OCI-M2 (cell line): Measurements from ENCODE around the gene NSUN7.

Experiments used
- DNase-seq: peaks from one replicate; lab custom pipeline; 2025; ENCODE audit not compliant: unreplicated experiment; lab: John Stamatoyannopoulos, UW

Gene NSUN7

GRCh38 chr4:40843696-40844095, 93.9 kb downstream of the NSUN7 start:
- no peak for DNase-seq

DNA sequence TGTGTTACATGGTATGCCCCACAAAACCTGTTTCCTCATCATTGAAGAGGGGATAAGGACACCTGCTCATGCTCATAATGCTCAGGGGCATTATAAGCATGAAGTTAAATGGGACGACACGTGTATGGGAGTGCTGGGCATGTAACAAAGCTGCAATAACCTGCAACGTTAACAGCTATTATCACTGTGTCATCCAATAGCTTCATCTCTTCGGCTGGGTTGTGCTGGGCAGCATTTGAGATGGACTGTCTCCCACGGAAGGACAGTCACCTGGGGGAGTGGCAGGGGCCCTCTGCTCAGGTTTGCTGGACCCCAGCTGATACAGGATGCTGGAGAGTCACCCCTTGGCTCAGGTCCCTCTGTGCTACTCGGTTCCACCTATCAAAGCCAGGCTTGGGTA, 94.5 kb downstream of the NSUN7 start:
- no peak for DNase-seq

DNA sequence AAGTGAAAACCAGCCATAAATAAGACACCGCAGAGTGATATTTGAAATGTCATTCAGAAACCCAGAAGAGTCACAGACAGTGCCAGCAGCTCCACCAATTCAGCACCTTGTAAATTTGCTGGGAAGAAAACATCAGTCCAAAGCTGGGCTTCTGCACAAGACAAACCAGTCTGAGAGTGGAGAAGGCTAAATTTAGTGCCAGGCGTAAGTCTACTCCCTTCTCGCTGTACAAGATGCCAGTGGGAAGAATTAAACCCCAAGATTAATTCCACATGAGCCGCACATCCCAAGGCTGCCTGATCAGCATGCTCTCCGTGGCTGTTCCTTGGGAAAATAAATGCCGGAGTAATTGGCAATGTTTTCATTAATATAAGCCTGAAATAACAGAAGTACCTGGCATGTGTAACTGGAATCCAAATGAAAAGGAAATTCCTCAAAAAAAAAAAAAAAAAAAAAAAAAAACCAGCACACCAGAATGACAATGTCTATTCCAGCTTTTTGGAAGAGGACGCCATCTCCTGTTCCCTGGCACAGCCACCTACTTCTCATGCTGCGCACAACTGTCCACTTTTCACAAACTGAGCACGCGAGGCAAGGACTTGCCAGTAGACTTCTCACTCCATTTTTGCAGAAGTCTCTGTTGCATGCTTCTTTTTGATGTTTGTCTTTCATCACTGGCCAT, 95.5 kb downstream of the NSUN7 start:
- DNase-seq, result no peak

DNA sequence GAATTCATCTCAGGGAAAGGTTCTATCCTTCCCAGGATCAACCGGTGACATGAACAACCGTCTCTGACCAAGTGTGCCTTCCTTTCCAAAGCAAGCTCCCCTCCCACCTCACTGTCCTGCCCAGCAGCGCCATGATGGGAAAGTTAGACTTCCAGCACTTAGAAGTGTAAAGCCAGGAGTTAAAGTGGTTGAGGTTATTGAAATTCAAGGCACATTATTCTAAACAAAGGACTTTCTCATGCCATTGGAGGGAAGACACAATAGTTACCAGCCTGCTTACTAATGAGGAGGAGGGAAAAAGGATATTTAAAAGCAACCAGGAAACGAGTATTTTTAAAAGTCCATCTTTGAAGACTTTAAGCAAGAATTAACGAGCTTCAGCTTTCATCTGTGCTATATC, 96.8 kb downstream of the NSUN7 start:
- no peak for DNase-seq

DNA sequence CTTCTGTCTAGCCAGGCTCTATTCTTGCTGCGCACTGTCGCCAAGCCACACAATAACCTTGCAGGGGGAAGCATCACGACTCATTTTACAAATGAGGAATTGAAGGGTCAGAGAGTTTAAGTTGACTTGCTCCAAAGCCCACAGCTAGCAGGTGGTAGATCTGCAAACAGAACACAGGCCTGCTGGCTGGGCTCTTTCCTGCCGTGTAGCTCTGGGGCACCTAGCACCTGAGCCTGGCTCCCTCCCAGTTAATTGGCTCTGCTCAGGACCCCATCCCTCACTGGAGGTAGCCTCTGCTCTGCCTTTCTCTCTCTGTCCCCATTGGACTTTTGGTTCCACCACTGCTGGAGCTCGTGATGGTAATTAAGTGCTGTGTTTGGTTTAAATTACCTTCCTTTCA, 98.5 kb downstream of the NSUN7 start:
- no peak for DNase-seq

DNA sequence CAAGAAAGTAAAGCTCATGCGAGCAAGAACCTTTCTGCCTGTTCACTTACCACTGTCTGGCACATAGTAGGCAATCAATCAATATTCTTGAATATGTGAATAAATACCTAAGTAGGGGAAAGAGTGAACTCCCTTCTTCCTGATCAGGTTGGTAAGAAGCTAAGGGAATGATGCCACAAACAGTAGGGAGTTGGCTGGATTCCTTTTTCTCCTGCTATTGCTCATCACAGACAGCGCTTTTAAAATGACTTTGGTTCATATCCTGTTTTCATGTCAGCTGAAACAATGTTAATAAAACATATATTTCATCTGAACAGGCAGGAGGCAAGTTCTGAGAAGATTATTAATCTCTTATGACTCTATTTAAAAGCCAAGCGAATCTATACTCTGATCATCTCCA, 99.2 kb downstream of the NSUN7 start:
- DNase-seq, result no peak

GRCh38 chr4:40850496-40850895, 100.7 kb downstream of the NSUN7 start:
- no peak for DNase-seq

DNA sequence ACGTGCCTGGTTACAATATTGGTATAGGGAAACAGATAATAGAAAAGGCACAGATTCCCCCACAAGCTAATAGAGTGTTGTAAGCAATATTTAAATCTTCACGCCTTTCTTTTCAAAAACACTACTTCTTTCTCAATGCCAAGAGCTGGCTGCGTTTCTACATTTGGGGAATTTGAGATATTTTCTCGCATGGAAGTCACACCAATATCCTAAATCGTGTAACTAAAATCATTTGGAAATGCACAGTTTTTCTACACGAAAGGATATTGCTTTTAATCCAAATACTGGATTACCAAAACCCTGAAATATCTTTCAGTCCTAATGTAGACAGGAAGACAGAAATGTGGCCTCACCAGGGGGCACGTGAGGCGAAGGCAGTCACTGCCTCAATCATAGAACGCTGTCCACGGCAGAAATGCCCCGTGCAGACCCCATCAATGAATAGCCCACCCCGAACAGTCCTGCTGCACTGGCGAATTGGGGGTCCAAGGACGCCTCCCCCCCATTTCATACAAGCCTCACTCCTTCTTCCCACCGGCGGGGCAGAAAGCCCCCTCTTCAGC, 106.6 kb downstream of the NSUN7 start:
- DNase-seq, result no peak

DNA sequence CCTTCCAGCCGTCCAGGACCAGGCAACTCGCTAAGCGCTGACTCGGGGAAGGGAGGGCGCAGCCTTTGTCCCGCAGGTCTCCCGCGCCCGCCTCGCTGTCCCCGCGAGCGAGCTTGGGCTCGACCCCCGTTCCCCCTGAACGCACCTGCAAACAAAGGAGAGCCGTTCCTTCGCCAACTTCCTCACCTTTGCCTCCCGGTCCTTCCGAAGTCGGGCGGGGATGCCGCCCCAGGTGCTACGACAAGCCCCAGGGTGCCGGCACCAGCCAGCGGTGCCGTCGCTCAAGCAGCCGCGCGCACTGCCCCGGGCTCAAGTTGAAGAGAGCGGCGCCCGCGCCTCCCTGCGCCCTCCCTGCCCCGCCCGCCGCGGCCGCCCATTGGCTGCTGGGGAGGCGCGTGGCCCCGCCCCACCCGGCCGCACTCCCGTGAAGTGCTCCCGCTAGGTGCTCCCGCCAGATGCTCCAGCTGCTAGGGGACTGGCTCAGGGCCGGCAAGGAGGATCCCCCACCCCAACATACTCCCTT, 107.1 kb downstream of the NSUN7 start:
- no peak for DNase-seq

DNA sequence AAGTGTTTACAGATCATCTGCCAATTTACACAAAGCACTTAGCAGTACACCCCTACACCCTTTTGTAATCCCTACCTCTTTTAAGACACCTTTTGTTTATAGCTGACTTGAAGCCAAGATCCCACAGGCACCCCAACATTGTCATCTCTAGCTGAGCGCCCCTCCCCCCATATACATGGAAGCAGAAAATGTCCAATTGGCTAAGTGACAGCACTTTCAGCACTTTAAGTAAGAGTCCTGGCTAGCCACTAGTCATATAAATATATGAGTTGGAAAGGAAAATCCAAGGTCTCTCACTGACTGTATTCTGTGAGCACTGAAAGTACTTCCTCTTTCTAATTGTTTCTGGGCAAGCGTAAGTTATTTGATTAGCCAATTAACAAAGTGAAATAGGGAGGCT, 108.2 kb downstream of the NSUN7 start:
- DNase-seq, result no peak

DNA sequence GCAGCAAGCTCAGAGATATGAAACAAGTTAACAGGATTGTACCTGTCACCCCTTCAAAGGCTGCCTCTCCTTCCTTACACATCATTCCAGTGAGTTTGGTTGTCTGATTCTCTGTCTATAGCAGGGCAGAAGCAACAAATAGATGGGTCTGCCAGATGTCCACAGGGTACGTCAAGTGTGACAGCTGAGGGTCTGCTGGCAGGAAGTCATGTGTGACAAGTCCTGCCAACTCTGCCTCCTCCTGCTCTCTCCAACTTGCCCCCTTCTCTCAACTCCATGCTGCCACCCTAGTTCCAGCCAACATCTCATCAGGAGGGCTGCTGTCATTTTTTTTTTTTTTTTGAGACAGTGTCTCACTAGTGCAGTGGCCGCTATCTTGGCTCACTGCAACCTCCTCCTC, 109.2 kb downstream of the NSUN7 start:
- DNase-seq, result no peak
